Measurements from ENCODE around the gene YIF1A. TPM values are rescaled to one million over a fixed set of nuclear protein-coding genes. Genes with fewer than 3 reads are reported as not detected.
"Not testable (repeated sequence)": the region's sequence is repeated elsewhere in the genome, so short reads cannot be mapped to it uniquely, and the experiment has no call there.

Gene YIF1A
- total RNA-seq, 6 donors from 2014 or later = 25.1 to 107 (median 68.2) TPM

GRCh38 chr11:66325263-66325671, 36.3 kb upstream of the YIF1A start:
- DNase-seq = no peak
- H3K36me3 ChIP-seq = no peaks in the 10 kb centered on the region
- TF ChIP-seq CTCF (IDR thresholded peaks at IDR 0.05) (no peak), EP300 (IDR thresholded peaks at IDR 0.05) (no peak), POLR2AphosphoS5 (IDR thresholded peaks at IDR 0.05) (no peak), POLR2A (IDR thresholded peaks at IDR 0.05) (no peak)
- no peak overlapping the region for H3K4me3 ChIP-seq
- H3K27me3 ChIP-seq = no peaks in the 10 kb centered on the region
- no peaks in the 10 kb centered on the region for H3K9me3 ChIP-seq
- 71 to 91% methylated on average over 4 to 8 of the region's 8 CpGs for WGBS, 2 donors
- H3K4me1 ChIP-seq = peaks cover 25 to 32% (median 27%) of the 10 kb centered on the region in 4 donors
- ATAC-seq (ENCODE audit: low FRiP score in 2 of 2) = no peak
- H3K27ac ChIP-seq = peak overlapping the region in 1 of 4 donors; percentile 67

DNA sequence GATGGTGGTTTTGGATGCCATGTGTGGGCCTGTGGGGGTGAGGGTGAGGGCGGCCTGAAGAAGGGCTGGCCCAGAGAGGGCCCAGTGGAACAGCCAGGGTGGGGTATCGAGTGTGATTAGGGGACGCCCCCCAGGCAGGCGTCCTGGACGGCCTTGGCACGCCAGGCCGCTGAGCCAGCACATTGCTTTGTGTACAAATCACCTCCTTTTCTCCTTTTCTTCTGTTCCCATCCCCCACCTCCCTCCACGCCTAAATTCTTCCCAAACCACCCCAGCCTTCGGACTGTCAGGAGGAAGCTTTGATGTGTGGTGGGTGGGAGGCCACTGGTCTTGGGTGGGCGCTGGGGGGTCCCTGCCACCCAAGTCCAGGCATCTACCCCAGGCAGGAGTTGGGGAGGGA, 35.7 kb upstream of the YIF1A start:
- no peaks in the 10 kb centered on the region for H3K27me3 ChIP-seq
- H3K4me3 ChIP-seq = no peak overlapping the region
- H3K36me3 ChIP-seq = no peaks in the 10 kb centered on the region
- TF ChIP-seq EP300 (IDR thresholded peaks at IDR 0.05) (no peak), POLR2A (IDR thresholded peaks at IDR 0.05) (no peak), CTCF (IDR thresholded peaks at IDR 0.05) (no peak), POLR2AphosphoS5 (IDR thresholded peaks at IDR 0.05) (no peak)
- no peaks in the 10 kb centered on the region for H3K9me3 ChIP-seq
- ATAC-seq (ENCODE audit: low FRiP score in 2 of 2) (no peak), DNase-seq (peak in 1 of 2 donors; percentile 77)
- H3K4me1 ChIP-seq = peaks cover 25 to 32% (median 27%) of the 10 kb centered on the region in 4 donors
- WGBS, 2 donors = 54 to 81% methylated on average over 6 to 10 of the region's 10 CpGs
- peak overlapping the region in 1 of 4 donors; percentile 30 for H3K27ac ChIP-seq

DNA sequence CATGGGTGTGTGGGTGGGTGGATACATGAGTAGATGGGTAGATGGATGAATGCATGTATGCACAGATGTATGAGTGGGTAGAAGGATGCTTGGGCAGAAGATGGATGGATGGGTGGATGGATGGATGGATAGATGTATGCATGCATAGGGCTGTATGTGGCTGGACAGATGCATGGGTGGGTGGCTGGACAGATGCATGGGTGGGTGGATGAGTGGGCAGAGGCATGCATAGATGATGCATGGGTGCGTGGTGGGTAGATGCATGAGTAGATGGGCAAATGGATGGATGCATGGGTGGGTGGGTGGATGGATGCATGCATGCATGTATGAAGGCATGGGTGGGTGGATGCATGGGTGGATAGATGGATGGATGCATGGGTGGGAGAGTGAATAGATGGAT, 34.7 kb upstream of the YIF1A start:
- ATAC-seq (ENCODE audit: low FRiP score in 2 of 2) (no peak), DNase-seq (no peak)
- Histone ChIP-seq H3K9me3 (no peaks in the 10 kb centered on the region), H3K4me1 (peaks cover 18 to 27% (median 26%) of the 10 kb centered on the region in 4 donors), H3K27ac (no peak overlapping the region), H3K27me3 (no peaks in the 10 kb centered on the region), H3K36me3 (no peaks in the 10 kb centered on the region), H3K4me3 (no peak overlapping the region)
- TF ChIP-seq POLR2A (IDR thresholded peaks at IDR 0.05) = no peak
- no peak for TF ChIP-seq EP300 (IDR thresholded peaks at IDR 0.05)
- TF ChIP-seq POLR2AphosphoS5 (IDR thresholded peaks at IDR 0.05) = no peak
- TF ChIP-seq CTCF (IDR thresholded peaks at IDR 0.05) = no peak
- 88 to 94% methylated on average over 1 of the region's 1 CpG for WGBS, 2 donors

- H3K4me1 ChIP-seq = peaks cover 18 to 27% (median 26%) of the 10 kb centered on the region in 4 donors
- 86 to 88% methylated on average over 11 of the region's 11 CpGs for WGBS, 2 donors
- no peak overlapping the region for H3K4me3 ChIP-seq
- ATAC-seq (ENCODE audit: low FRiP score in 2 of 2) = peak; percentile 48 to 84
- peak in 1 of 2 donors; percentile 78 for DNase-seq
- H3K9me3 ChIP-seq = no peaks in the 10 kb centered on the region
- TF ChIP-seq EP300 (IDR thresholded peaks at IDR 0.05) (no peak), POLR2A (IDR thresholded peaks at IDR 0.05) (no peak), POLR2AphosphoS5 (IDR thresholded peaks at IDR 0.05) (no peak), CTCF (IDR thresholded peaks at IDR 0.05) (no peak)
- H3K36me3 ChIP-seq = no peaks in the 10 kb centered on the region
- no peak overlapping the region for H3K27ac ChIP-seq
- H3K27me3 ChIP-seq = no peaks in the 10 kb centered on the region
These were observed 33.9 kb upstream of the YIF1A start for GRCh38 chr11:66322732-66323427.

GRCh38 chr11:66321606-66322005, 32.7 kb upstream of the YIF1A start:
- Histone ChIP-seq H3K27me3 (no peaks in the 10 kb centered on the region), H3K9me3 (no peaks in the 10 kb centered on the region), H3K4me1 (peaks cover 24 to 29% (median 28%) of the 10 kb centered on the region in 4 donors), H3K4me3 (no peak overlapping the region), H3K27ac (no peak overlapping the region), H3K36me3 (no peaks in the 10 kb centered on the region)
- 88 to 90% methylated on average over 4 of the region's 4 CpGs for WGBS, 2 donors
- ATAC-seq (ENCODE audit: low FRiP score in 2 of 2) (no peak), DNase-seq (no peak)
- no peak for TF ChIP-seq POLR2AphosphoS5 (IDR thresholded peaks at IDR 0.05)
- no peak for TF ChIP-seq POLR2A (IDR thresholded peaks at IDR 0.05)
- TF ChIP-seq CTCF (IDR thresholded peaks at IDR 0.05) = no peak
- TF ChIP-seq EP300 (IDR thresholded peaks at IDR 0.05) = no peak

GRCh38 chr11:66320748-66321147, 31.8 kb upstream of the YIF1A start:
- not testable (repeated sequence) for H3K4me3 ChIP-seq; H3K36me3 ChIP-seq; H3K27ac ChIP-seq; ATAC-seq (ENCODE audit: low FRiP score in 2 of 2); H3K9me3 ChIP-seq; DNase-seq; H3K27me3 ChIP-seq
- H3K4me1 ChIP-seq = peaks cover 26 to 30% (median 27%) of the 10 kb centered on the region in 4 donors
- 83 to 93% methylated on average over 6 of the region's 6 CpGs for WGBS, 2 donors

GRCh38 chr11:66320289-66320688, 31.3 kb upstream of the YIF1A start:
- not testable (repeated sequence) for H3K4me3 ChIP-seq; H3K9me3 ChIP-seq; DNase-seq; H3K27ac ChIP-seq; H3K36me3 ChIP-seq; ATAC-seq (ENCODE audit: low FRiP score in 2 of 2); H3K27me3 ChIP-seq
- peaks cover 26 to 30% (median 27%) of the 10 kb centered on the region in 4 donors for H3K4me1 ChIP-seq
- WGBS, 2 donors = 94 to 98% methylated on average over 2 of the region's 2 CpGs
